HG02981 (cell line): Measurements from ENCODE around the gene ESYT3.

Source experiments
- ATAC-seq: cut with Tn5 transposase; IDR thresholded peaks from one replicate; pipeline ENCODE4 v1.9.1; 2021; ENCODE audit warnings: mild to moderate bottlenecking, moderate library complexity; ENCODE audit not compliant: unreplicated experiment

ESYT3 gene

GRCh38 chr3:138459619-138460535 is 25.5 kb downstream of the ESYT3 start:
- no peak for ATAC-seq

- no peak for ATAC-seq
Measured at GRCh38 chr3:138460536-138461205, 26.3 kb downstream of the ESYT3 start.

GRCh38 chr3:138461246-138461645 is 26.8 kb downstream of the ESYT3 start:
- no peak for ATAC-seq

- ATAC-seq = no peak
Measured at GRCh38 chr3:138461896-138462295, 27.5 kb downstream of the ESYT3 start.

GRCh38 chr3:138463724-138464490 is 29.5 kb downstream of the ESYT3 start:
- ATAC-seq = no peak

GRCh38 chr3:138464491-138464860 is 30.1 kb downstream of the ESYT3 start:
- no peak for ATAC-seq

GRCh38 chr3:138465451-138465850 is 31.0 kb downstream of the ESYT3 start:
- no peak for ATAC-seq

GRCh38 chr3:138465925-138466324 is 31.5 kb downstream of the ESYT3 start:
- ATAC-seq = no peak

- no peak for ATAC-seq
Measured at GRCh38 chr3:138467931-138468330, 33.5 kb downstream of the ESYT3 start.

GRCh38 chr3:138468451-138468850 is 34.0 kb downstream of the ESYT3 start:
- ATAC-seq = no peak

GRCh38 chr3:138468886-138469285 is 34.5 kb downstream of the ESYT3 start:
- ATAC-seq = no peak

GRCh38 chr3:138469874-138470273 is 35.5 kb downstream of the ESYT3 start:
- no peak for ATAC-seq

GRCh38 chr3:138470687-138471086 is 36.3 kb downstream of the ESYT3 start:
- no peak for ATAC-seq

- ATAC-seq = no peak
Measured at GRCh38 chr3:138471481-138471880, 37.1 kb downstream of the ESYT3 start.

GRCh38 chr3:138472141-138472825 is 37.9 kb downstream of the ESYT3 start:
- no peak for ATAC-seq

- ATAC-seq = no peak
Measured at GRCh38 chr3:138473391-138473790, 39.0 kb downstream of the ESYT3 start.

GRCh38 chr3:138474163-138474562 is 39.7 kb downstream of the ESYT3 start:
- no peak for ATAC-seq

- ATAC-seq = no peak
Measured at GRCh38 chr3:138476526-138476925, 42.1 kb downstream of the ESYT3 start.

- no peak for ATAC-seq
Measured at GRCh38 chr3:138477120-138477519, 42.7 kb downstream of the ESYT3 start.

GRCh38 chr3:138477801-138478200 is 43.4 kb downstream of the ESYT3 start:
- ATAC-seq = no peak

GRCh38 chr3:138479438-138479863 is 45.0 kb downstream of the ESYT3 start:
- ATAC-seq = no peak
